Measurements from ENCODE around the gene PRKAG2. TPM values are rescaled to one million over a fixed set of nuclear protein-coding genes. Genes with fewer than 3 reads are reported as not detected.

Gene PRKAG2
- total and polyA plus RNA-seq, 2 of the 8 experiments (the other 6 are each of a cell fraction or from before 2014, with no cell fraction given) = 7.5 to 18.1 TPM

GRCh38 chr7:151754688-151755130 is 122.2 kb downstream of the PRKAG2 start:
- no peak for FAIRE-seq
- no peak overlapping the region for H3K4me3 ChIP-seq (ENCODE audit: extremely low read depth in 1 of 4, insufficient read depth in 2 of 4, low read depth in 3 of 4, low read length in 4 of 4)
- H4K8ac ChIP-seq (ENCODE audit: extremely low read depth, insufficient read depth, low read length) = peak overlapping the region; percentile 68
- no peak overlapping the region; a peak in 1 of 4 replicates for H3K4me2 ChIP-seq (ENCODE audit: insufficient read depth in 1 of 2, low read depth in 2 of 2, low read length in 2 of 2)
- peak overlapping the region; percentile 72; the same call in 1 of the 2 replicates for H2BK15ac ChIP-seq (ENCODE audit: low read length)
- H3K27me3 ChIP-seq (replicated peaks in 1 of 4; ENCODE audit: control insufficient read depth in 3 of 4, extremely low read depth in 1 of 4, insufficient read depth in 3 of 4, low read length in 3 of 4) = no peaks in the 10 kb centered on the region; a peak in 2 of 7 replicates
- H3K4ac ChIP-seq (replicated peaks; ENCODE audit: insufficient read length, low read depth, low read length) = peak overlapping the region; percentile 65
- peak overlapping the region; percentile 98; the same call in 1 of the 2 replicates for H2AK5ac ChIP-seq (ENCODE audit: low read depth, low read length)
- H3K27ac ChIP-seq (ENCODE audit: low read depth, low read length) = no peak overlapping the region
- ChIA-PET CTCF (ENCODE audit: partially characterized antibody) (interaction anchor here (0.6 to 2.4 kb wide), 21 partner anchors 9 to 184 kb away, joined by 3 to 17 read pairs (median 5); no protein-coding TSS in a partner anchor), POLR2A (ENCODE audit: partially characterized antibody) (interaction anchor here (1.1 to 1.3 kb wide), 2 partner anchors 34 to 234 kb away, joined by 3 to 4 read pairs; no protein-coding TSS in a partner anchor)
- H3K14ac ChIP-seq (ENCODE audit: insufficient read length) = no peak overlapping the region
- no peak overlapping the region for H3K9ac ChIP-seq (replicated peaks in 1 of 4; ENCODE audit: extremely low read depth in 1 of 4, low read depth in 3 of 4, low read length in 3 of 4)
- peak overlapping the region; percentile 76; the same call in 1 of the 2 replicates for H2BK5ac ChIP-seq (ENCODE audit: low read depth, low read length)
- no peaks in the 10 kb centered on the region; a peak in 1 of 8 replicates for H3K36me3 ChIP-seq (ENCODE audit: control insufficient read depth in 2 of 4, insufficient read depth in 4 of 4, low read length in 3 of 4)
- no peaks in the 10 kb centered on the region for H3K23me2 ChIP-seq (ENCODE audit: low read depth, low read length)
- H3K79me1 ChIP-seq (ENCODE audit: low read depth, low read length) = no peaks in the 10 kb centered on the region
- H2BK120ac ChIP-seq (replicated peaks; ENCODE audit: low read depth, low read length) = peak overlapping the region; percentile 72
- no peak overlapping the region; the same call in 1 of the 2 replicates for H2AFZ ChIP-seq (ENCODE audit: low read length)
- 81% methylated on average over 14 of the region's 17 CpGs; no CpG with 5 or more reads in 1 of the 2 experiments for WGBS, 2 experiments (ENCODE audit: extremely low coverage in 1 of 2, insufficient coverage in 1 of 2, insufficient read length in 1 of 2, insufficient replicate concordance in 2 of 2, low coverage in 1 of 2, low lambda C conversion rate in 2 of 2, missing lambda C conversion rate in 1 of 2)
- H4K91ac ChIP-seq (replicated peaks; ENCODE audit: insufficient read length, low read length) = peak overlapping the region; percentile 98
- no peaks in the 10 kb centered on the region for H3K9me3 ChIP-seq (ENCODE audit: insufficient read depth in 2 of 2, low read depth in 1 of 2, low read length in 1 of 2)
- peak overlapping the region; percentile 91 for H3K18ac ChIP-seq (ENCODE audit: extremely low read depth, low read length)
- peak overlapping the region; percentile 37 for H3K56ac ChIP-seq (replicated peaks; ENCODE audit: insufficient read length, low read depth, low read length)
- no peaks in the 10 kb centered on the region for H4K20me1 ChIP-seq (replicated peaks in 1 of 2; ENCODE audit: control insufficient read depth in 1 of 2, insufficient read depth in 2 of 2, low read length in 2 of 2)
- H3K23ac ChIP-seq (ENCODE audit: insufficient read length) = no peak overlapping the region
- H3K4me1 ChIP-seq (replicated peaks in 1 of 4; ENCODE audit: control insufficient read depth in 3 of 4, insufficient read depth in 4 of 4, low read length in 3 of 4) = peaks cover 2 to 10% (median 5%) of the 10 kb centered on the region in 4 experiments; a peak in 6 of 7 replicates
- no peaks in the 10 kb centered on the region for H3K79me2 ChIP-seq (ENCODE audit: control insufficient read depth in 1 of 2, insufficient read depth in 2 of 2, low read length in 2 of 2)
- peak overlapping the region; percentile 86; the same call in 1 of the 2 replicates for H2BK20ac ChIP-seq (ENCODE audit: low read length)
- no peak for DNase-seq (ENCODE audit: low read depth in 1 of 2, low spot score in 2 of 2)
- H2BK12ac ChIP-seq (ENCODE audit: low read depth, low read length) = peak overlapping the region; percentile 100
- no peak overlapping the region for H4K5ac ChIP-seq (ENCODE audit: insufficient read length, low read depth, low read length)
- TF ChIP-seq, protein P1, sequence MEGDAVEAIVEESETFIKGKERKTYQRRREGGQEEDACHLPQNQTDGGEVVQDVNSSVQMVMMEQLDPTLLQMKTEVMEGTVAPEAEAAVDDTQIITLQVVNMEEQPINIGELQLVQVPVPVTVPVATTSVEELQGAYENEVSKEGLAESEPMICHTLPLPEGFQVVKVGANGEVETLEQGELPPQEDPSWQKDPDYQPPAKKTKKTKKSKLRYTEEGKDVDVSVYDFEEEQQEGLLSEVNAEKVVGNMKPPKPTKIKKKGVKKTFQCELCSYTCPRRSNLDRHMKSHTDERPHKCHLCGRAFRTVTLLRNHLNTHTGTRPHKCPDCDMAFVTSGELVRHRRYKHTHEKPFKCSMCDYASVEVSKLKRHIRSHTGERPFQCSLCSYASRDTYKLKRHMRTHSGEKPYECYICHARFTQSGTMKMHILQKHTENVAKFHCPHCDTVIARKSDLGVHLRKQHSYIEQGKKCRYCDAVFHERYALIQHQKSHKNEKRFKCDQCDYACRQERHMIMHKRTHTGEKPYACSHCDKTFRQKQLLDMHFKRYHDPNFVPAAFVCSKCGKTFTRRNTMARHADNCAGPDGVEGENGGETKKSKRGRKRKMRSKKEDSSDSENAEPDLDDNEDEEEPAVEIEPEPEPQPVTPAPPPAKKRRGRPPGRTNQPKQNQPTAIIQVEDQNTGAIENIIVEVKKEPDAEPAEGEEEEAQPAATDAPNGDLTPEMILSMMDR (IDR thresholded peaks at IDR 0.05; ENCODE audit: control extremely low read depth in 1 of 3, insufficient read depth in 1 of 3, low read depth in 1 of 3, low read length in 3 of 3) = no peak
- TF ChIP-seq EZH2 (IDR thresholded peaks at IDR 0.05; ENCODE audit: low read depth, low read length, severe bottlenecking) = no peak
- no peak for TF ChIP-seq TEAD4 (IDR thresholded peaks at IDR 0.05; ENCODE audit: low read depth, low read length)
- no peak for TF ChIP-seq RFX5 (IDR thresholded peaks at IDR 0.05; ENCODE audit: borderline replicate concordance, low read depth, low read length)
- TF ChIP-seq TCF12 (IDR thresholded peaks at IDR 0.05; ENCODE audit: low read depth, low read length) = no peak
- TF ChIP-seq CREB1 (IDR thresholded peaks at IDR 0.05) = no peak
- TF ChIP-seq TBP (IDR thresholded peaks at IDR 0.05; ENCODE audit: low read depth, low read length) = no peak
- no peak for TF ChIP-seq GTF2F1 (IDR thresholded peaks at IDR 0.05; ENCODE audit: borderline replicate concordance, low read depth, low read length)
- no peak for TF ChIP-seq SP2 (IDR thresholded peaks at IDR 0.05; ENCODE audit: low read length)
- no peak for TF ChIP-seq CEBPB (IDR thresholded peaks at IDR 0.05; ENCODE audit: low read depth, low read length)
- no peak for TF ChIP-seq ASH2L (IDR thresholded peaks at IDR 0.05; ENCODE audit: low read length)
- TF ChIP-seq GABPA (IDR thresholded peaks at IDR 0.05; ENCODE audit: borderline replicate concordance, insufficient read depth, low read length) = no peak

All from H1 (cell line).